HUES64 (cell line): ENCODE results near the gene TRAF1.
A peak's percentile ranks its signal among the peaks of the same experiment; 100 is the strongest.

ENCODE experiments used
- H3K27ac ChIP-seq: 2 replicates; pipeline ENCODE4 v1.7.0; 2013; ENCODE audit warnings: low read depth, low read length, inconsistent platforms
- H3K27me3 ChIP-seq: 2 replicates; pipeline ENCODE4 v1.6.1; 2013; ENCODE audit warnings: mild to moderate bottlenecking, low read length; ENCODE audit not compliant: insufficient read depth
- H3K36me3 ChIP-seq: 2 replicates; pipeline ENCODE4 v1.6.1; 2013; ENCODE audit warnings: mild to moderate bottlenecking, low read length; ENCODE audit not compliant: insufficient read depth
- H3K4me1 ChIP-seq: 2 replicates; pipeline ENCODE4 v1.6.1; 2013; ENCODE audit warnings: mild to moderate bottlenecking, low read length, moderate library complexity; ENCODE audit not compliant: insufficient read depth
- H3K4me3 ChIP-seq: 2 replicates; pipeline ENCODE4 v1.5.1; 2013; ENCODE audit warnings: mild to moderate bottlenecking, low read length, moderate library complexity
- H3K9ac ChIP-seq: 2 replicates; pipeline ENCODE4 v1.6.1; 2013; ENCODE audit warnings: mild to moderate bottlenecking, low read depth, low read length
- H3K9me3 ChIP-seq: 2 replicates; pipeline ENCODE4 v1.6.1; 2013; ENCODE audit warnings: low read depth, low read length; ENCODE audit not compliant: insufficient read depth
- WGBS: fragments of 150-250, 120-280 bp; methylation state at CpG from one replicate; pipeline ENCODE4 v1.1.7; 2013; ENCODE audit warnings: missing lambda C conversion rate; 5-methylcytosine and 5-hydroxymethylcytosine counted together

TRAF1 gene

GRCh38 chr9:120931231-120932085, 4.9 kb upstream of the TRAF1 start:
- peaks cover 13% of the 10 kb centered on the region for H3K27me3 ChIP-seq
- WGBS = 88% methylated on average over 4 of the region's 4 CpGs
- no peak overlapping the region for H3K9ac ChIP-seq
- H3K27ac ChIP-seq = no peak overlapping the region
- no peaks in the 10 kb centered on the region for H3K36me3 ChIP-seq
- H3K4me3 ChIP-seq = no peak overlapping the region
- H3K4me1 ChIP-seq = peaks cover 5% of the 10 kb centered on the region; the same call in 1 of the 2 replicates
- no peaks in the 10 kb centered on the region for H3K9me3 ChIP-seq

GRCh38 chr9:120929229-120929791, 2.7 kb upstream of the TRAF1 start:
- Histone ChIP-seq H3K36me3 (no peaks in the 10 kb centered on the region), H3K9me3 (no peaks in the 10 kb centered on the region), H3K27me3 (peaks cover 13% of the 10 kb centered on the region), H3K27ac (no peak overlapping the region), H3K9ac (peak overlapping the region; percentile 60; the same call in 1 of the 2 replicates), H3K4me3 (peak overlapping the region; percentile 55), H3K4me1 (peaks cover 22% of the 10 kb centered on the region)
- WGBS = 26% methylated on average over 22 of the region's 26 CpGs

- peak overlapping the region; percentile 55 for H3K4me3 ChIP-seq
- no peaks in the 10 kb centered on the region for H3K9me3 ChIP-seq
- peak overlapping the region; percentile 24; the same call in 1 of the 2 replicates for H3K27ac ChIP-seq
- H3K9ac ChIP-seq = peak overlapping the region; percentile 60
- 3% methylated on average over 73 of the region's 73 CpGs for WGBS
- no peaks in the 10 kb centered on the region for H3K36me3 ChIP-seq
- H3K4me1 ChIP-seq = peaks cover 22% of the 10 kb centered on the region
- H3K27me3 ChIP-seq = peaks cover 13% of the 10 kb centered on the region
Observed at GRCh38 chr9:120928483-120929228, 2.1 kb upstream of the TRAF1 start.

GRCh38 chr9:120928015-120928482, 1.5 kb upstream of the TRAF1 start:
- Histone ChIP-seq H3K9me3 (no peaks in the 10 kb centered on the region), H3K4me1 (peaks cover 22% of the 10 kb centered on the region), H3K36me3 (no peaks in the 10 kb centered on the region), H3K27ac (no peak overlapping the region), H3K27me3 (peaks cover 13% of the 10 kb centered on the region), H3K9ac (peak overlapping the region; percentile 60; the same call in 1 of the 2 replicates), H3K4me3 (peak overlapping the region; percentile 55)
- 62% methylated on average over 14 of the region's 14 CpGs for whole genome bisulfite sequencing

- Histone ChIP-seq H3K4me3 (no peak overlapping the region), H3K9me3 (no peaks in the 10 kb centered on the region), H3K36me3 (no peaks in the 10 kb centered on the region), H3K27ac (no peak overlapping the region), H3K9ac (no peak overlapping the region), H3K27me3 (peaks cover 13% of the 10 kb centered on the region), H3K4me1 (peaks cover 22% of the 10 kb centered on the region)
- 91% methylated on average over 8 of the region's 8 CpGs for WGBS
Observed at GRCh38 chr9:120927269-120928014, 846 bp upstream of the TRAF1 start.

- Histone ChIP-seq H3K36me3 (no peaks in the 10 kb centered on the region), H3K9ac (no peak overlapping the region), H3K4me1 (peaks cover 26% of the 10 kb centered on the region), H3K27ac (no peak overlapping the region), H3K27me3 (peaks cover 13% of the 10 kb centered on the region), H3K9me3 (no peaks in the 10 kb centered on the region), H3K4me3 (no peak overlapping the region)
- WGBS = 67% methylated on average over 13 of the region's 13 CpGs
Observed at GRCh38 chr9:120925535-120926396, 830 bp downstream of the TRAF1 start.

GRCh38 chr9:120924698-120925534, 1.7 kb downstream of the TRAF1 start:
- 75% methylated on average over 8 of the region's 11 CpGs for WGBS
- H3K4me1 ChIP-seq = peaks cover 34% of the 10 kb centered on the region
- H3K27ac ChIP-seq = no peak overlapping the region; the same call in 1 of the 2 replicates
- no peaks in the 10 kb centered on the region for H3K36me3 ChIP-seq
- H3K9me3 ChIP-seq = no peaks in the 10 kb centered on the region
- H3K9ac ChIP-seq = no peak overlapping the region
- H3K27me3 ChIP-seq = peaks cover 13% of the 10 kb centered on the region
- no peak overlapping the region for H3K4me3 ChIP-seq

- H3K27ac ChIP-seq = no peak overlapping the region
- peaks cover 38% of the 10 kb centered on the region for H3K4me1 ChIP-seq
- WGBS = 94% methylated on average over 11 of the region's 11 CpGs
- H3K27me3 ChIP-seq = peaks cover 13% of the 10 kb centered on the region
- H3K9me3 ChIP-seq = no peaks in the 10 kb centered on the region
- no peak overlapping the region for H3K4me3 ChIP-seq
- H3K9ac ChIP-seq = no peak overlapping the region
- H3K36me3 ChIP-seq = no peaks in the 10 kb centered on the region
Observed at GRCh38 chr9:120923620-120924328, 2.8 kb downstream of the TRAF1 start.
